ENCODE measurements around the gene CTNND2. TPM values are rescaled to one million over a fixed set of nuclear protein-coding genes. Genes with fewer than 3 reads are reported as not detected.
"Not testable (repeated sequence)": the region's sequence is repeated elsewhere in the genome, so short reads cannot be mapped to it uniquely, and the experiment has no call there.

The CTNND2 gene
- total RNA-seq, 1 donor from 2014 or later, result 143 TPM

- peaks cover 8% of the 10 kb centered on the region for H3K36me3 Mint-ChIP-seq (ENCODE audit: insufficient read depth)
- no peak overlapping the region for H3K4me3 Mint-ChIP-seq (ENCODE audit: low read depth)
- no peaks in the 10 kb centered on the region for H3K27me3 Mint-ChIP-seq
- H3K27ac Mint-ChIP-seq, result no peak overlapping the region
- peaks cover 5% of the 10 kb centered on the region for H3K9me3 Mint-ChIP-seq (ENCODE audit: low read depth)
- TF ChIP-seq, protein P1, sequence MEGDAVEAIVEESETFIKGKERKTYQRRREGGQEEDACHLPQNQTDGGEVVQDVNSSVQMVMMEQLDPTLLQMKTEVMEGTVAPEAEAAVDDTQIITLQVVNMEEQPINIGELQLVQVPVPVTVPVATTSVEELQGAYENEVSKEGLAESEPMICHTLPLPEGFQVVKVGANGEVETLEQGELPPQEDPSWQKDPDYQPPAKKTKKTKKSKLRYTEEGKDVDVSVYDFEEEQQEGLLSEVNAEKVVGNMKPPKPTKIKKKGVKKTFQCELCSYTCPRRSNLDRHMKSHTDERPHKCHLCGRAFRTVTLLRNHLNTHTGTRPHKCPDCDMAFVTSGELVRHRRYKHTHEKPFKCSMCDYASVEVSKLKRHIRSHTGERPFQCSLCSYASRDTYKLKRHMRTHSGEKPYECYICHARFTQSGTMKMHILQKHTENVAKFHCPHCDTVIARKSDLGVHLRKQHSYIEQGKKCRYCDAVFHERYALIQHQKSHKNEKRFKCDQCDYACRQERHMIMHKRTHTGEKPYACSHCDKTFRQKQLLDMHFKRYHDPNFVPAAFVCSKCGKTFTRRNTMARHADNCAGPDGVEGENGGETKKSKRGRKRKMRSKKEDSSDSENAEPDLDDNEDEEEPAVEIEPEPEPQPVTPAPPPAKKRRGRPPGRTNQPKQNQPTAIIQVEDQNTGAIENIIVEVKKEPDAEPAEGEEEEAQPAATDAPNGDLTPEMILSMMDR (IDR thresholded peaks at IDR 0.05; ENCODE audit: unreplicated experiment), result no peak
- no peak for DNase-seq (ENCODE audit: low spot score, unreplicated experiment)
- peaks cover 14% of the 10 kb centered on the region for H3K4me1 Mint-ChIP-seq (ENCODE audit: low read depth)
Observed at GRCh38 chr5:11851416-11851815, 52.8 kb downstream of the CTNND2 start.

DNA sequence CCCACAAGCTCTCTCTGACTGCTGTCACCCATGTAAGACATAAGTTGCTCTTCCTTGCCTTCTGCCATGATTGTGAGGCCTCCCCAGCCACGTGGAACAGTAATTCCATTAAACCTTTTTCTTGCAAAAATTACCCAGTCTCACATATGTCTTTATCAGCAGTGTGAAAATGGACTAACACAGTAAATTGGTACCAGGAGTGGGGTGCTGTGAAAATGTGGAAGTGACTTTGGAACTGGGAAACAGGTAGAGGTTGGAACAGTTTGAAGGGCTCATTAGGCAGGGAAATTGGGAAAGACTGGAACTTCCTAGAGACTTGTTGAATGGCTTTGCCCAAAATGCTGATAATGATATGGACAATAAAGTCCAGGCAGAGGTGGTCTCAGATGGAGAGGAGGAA, 75.7 kb downstream of the CTNND2 start:
- Mint-ChIP-seq H3K9me3 (ENCODE audit: low read depth) (peaks cover 29% of the 10 kb centered on the region), H3K36me3 (ENCODE audit: insufficient read depth) (peaks cover 32% of the 10 kb centered on the region)
- H3K4me1 Mint-ChIP-seq (ENCODE audit: low read depth); DNase-seq (ENCODE audit: low spot score, unreplicated experiment); H3K4me3 Mint-ChIP-seq (ENCODE audit: low read depth); H3K27ac Mint-ChIP-seq; H3K27me3 Mint-ChIP-seq: not testable (repeated sequence)

DNA sequence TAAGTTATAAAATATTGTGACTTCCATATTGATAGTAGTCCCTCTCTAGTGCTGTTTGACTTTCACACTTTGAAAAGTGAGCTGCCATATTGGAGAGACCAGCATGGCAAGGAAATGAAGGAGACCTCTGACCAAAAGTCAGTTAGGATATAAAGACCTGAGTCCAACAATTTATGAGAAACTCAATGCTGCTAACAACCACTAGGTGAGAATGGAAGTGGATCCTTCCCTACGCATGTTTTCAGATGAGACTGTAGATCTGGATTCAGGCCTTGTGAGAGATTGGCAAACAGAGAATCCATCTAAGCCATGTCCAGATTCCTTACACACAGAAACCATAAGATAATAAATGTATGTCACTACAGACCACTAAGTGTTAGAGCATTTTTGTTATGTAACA, 81.6 kb downstream of the CTNND2 start:
- Mint-ChIP-seq H3K4me1 (ENCODE audit: low read depth) (peaks cover 2% of the 10 kb centered on the region), H3K27me3 (no peaks in the 10 kb centered on the region), H3K9me3 (ENCODE audit: low read depth) (peaks cover 5% of the 10 kb centered on the region), H3K36me3 (ENCODE audit: insufficient read depth) (peaks cover 3% of the 10 kb centered on the region), H3K4me3 (ENCODE audit: low read depth) (no peak overlapping the region), H3K27ac (no peak overlapping the region)
- no peak for DNase-seq (ENCODE audit: low spot score, unreplicated experiment)
- TF ChIP-seq, protein P1 (IDR thresholded peaks at IDR 0.05; ENCODE audit: unreplicated experiment), result peak; percentile 20

GRCh38 chr5:11815916-11816315, 88.3 kb downstream of the CTNND2 start:
- no peak for DNase-seq (ENCODE audit: low spot score, unreplicated experiment)
- H3K4me1 Mint-ChIP-seq (ENCODE audit: low read depth), result peaks cover 3% of the 10 kb centered on the region
- H3K4me3 Mint-ChIP-seq (ENCODE audit: low read depth), result no peak overlapping the region
- peaks cover 1% of the 10 kb centered on the region for H3K36me3 Mint-ChIP-seq (ENCODE audit: insufficient read depth)
- TF ChIP-seq, protein P1 (IDR thresholded peaks at IDR 0.05; ENCODE audit: unreplicated experiment), result no peak
- H3K27ac Mint-ChIP-seq, result no peak overlapping the region
- H3K27me3 Mint-ChIP-seq, result no peaks in the 10 kb centered on the region
- H3K9me3 Mint-ChIP-seq (ENCODE audit: low read depth), result no peaks in the 10 kb centered on the region

DNA sequence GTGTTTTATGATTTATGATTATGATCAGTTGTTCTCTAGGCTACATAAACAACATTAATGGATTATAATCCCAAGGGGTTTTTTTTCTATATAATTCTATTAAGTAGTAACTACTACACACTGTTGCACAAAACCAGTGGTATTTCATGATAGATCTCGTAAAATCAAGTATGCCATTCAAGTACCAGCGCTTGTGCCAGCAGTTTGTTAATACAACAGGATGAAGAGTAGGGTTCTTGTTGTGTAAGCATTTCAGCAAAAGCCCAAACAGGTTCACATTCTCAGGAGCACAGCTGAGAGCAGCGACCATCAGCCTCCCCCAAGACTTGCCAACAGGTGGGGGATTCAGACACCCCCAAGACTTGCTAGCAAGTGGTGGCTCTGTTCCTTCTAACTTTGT, 88.8 kb downstream of the CTNND2 start:
- no peak for DNase-seq (ENCODE audit: low spot score, unreplicated experiment)
- peaks cover 2% of the 10 kb centered on the region for H3K4me1 Mint-ChIP-seq (ENCODE audit: low read depth)
- no peaks in the 10 kb centered on the region for H3K9me3 Mint-ChIP-seq (ENCODE audit: low read depth)
- peaks cover 1% of the 10 kb centered on the region for H3K36me3 Mint-ChIP-seq (ENCODE audit: insufficient read depth)
- TF ChIP-seq, protein P1 (IDR thresholded peaks at IDR 0.05; ENCODE audit: unreplicated experiment), result no peak
- H3K27ac Mint-ChIP-seq, result no peak overlapping the region
- no peak overlapping the region for H3K4me3 Mint-ChIP-seq (ENCODE audit: low read depth)
- no peaks in the 10 kb centered on the region for H3K27me3 Mint-ChIP-seq

- Mint-ChIP-seq H3K4me1 (ENCODE audit: low read depth) (peaks cover 4% of the 10 kb centered on the region), H3K27ac (no peak overlapping the region), H3K36me3 (ENCODE audit: insufficient read depth) (peaks cover 1% of the 10 kb centered on the region), H3K4me3 (ENCODE audit: low read depth) (no peak overlapping the region), H3K27me3 (no peaks in the 10 kb centered on the region), H3K9me3 (ENCODE audit: low read depth) (no peaks in the 10 kb centered on the region)
- no peak for DNase-seq (ENCODE audit: low spot score, unreplicated experiment)
- TF ChIP-seq, protein P1 (IDR thresholded peaks at IDR 0.05; ENCODE audit: unreplicated experiment), result no peak
Observed at GRCh38 chr5:11814373-11814772, 89.9 kb downstream of the CTNND2 start.

Data from progenitor cell of endocrine pancreas (in vitro differentiated cells).